ENCODE data around the gene PAK2.

Gene PAK2

GRCh38 chr3:196778755-196779154 is 39.1 kb downstream of the PAK2 start:
- peaks cover 2% of the 10 kb centered on the region for H3K36me3 ChIP-seq (ENCODE audit: control insufficient read depth, insufficient read depth, low read length)
- TF ChIP-seq CTCF (IDR thresholded peaks at IDR 0.05; ENCODE audit: insufficient read depth, low read length, poor library complexity, severe bottlenecking): no peak
- H3K27me3 ChIP-seq (replicated peaks; ENCODE audit: control insufficient read depth, insufficient read depth, low read length): no peaks in the 10 kb centered on the region
- DNase-seq (ENCODE audit: extremely low read depth, insufficient read length): no peak
- H3K4me3 ChIP-seq (replicated peaks; ENCODE audit: low read depth, low read length): no peak overlapping the region

DNA sequence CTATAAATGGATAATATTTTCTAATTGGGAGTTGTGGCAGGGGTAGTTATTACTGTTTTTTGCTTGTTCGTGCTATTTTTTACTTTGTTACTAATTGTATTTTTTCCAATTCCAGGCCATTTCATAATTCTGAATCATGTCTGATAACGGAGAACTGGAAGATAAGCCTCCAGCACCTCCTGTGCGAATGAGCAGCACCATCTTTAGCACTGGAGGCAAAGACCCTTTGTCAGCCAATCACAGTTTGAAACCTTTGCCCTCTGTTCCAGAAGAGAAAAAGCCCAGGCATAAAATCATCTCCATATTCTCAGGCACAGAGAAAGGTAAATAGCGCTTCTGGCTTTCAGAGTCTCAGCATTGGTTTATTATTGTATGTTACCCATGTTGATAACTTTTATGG is 42.9 kb downstream of the PAK2 start:
- no peaks in the 10 kb centered on the region for H3K27me3 ChIP-seq (replicated peaks; ENCODE audit: control insufficient read depth, insufficient read depth, low read length)
- H3K4me3 ChIP-seq (replicated peaks; ENCODE audit: low read depth, low read length): no peak overlapping the region
- DNase-seq (ENCODE audit: extremely low read depth, insufficient read length): no peak
- peaks cover 2% of the 10 kb centered on the region for H3K36me3 ChIP-seq (ENCODE audit: control insufficient read depth, insufficient read depth, low read length)
- no peak for TF ChIP-seq CTCF (IDR thresholded peaks at IDR 0.05; ENCODE audit: insufficient read depth, low read length, poor library complexity, severe bottlenecking)

GRCh38 chr3:196788528-196788927 is 48.9 kb downstream of the PAK2 start:
- H3K27me3 ChIP-seq (replicated peaks; ENCODE audit: control insufficient read depth, insufficient read depth, low read length): no peaks in the 10 kb centered on the region
- TF ChIP-seq CTCF (IDR thresholded peaks at IDR 0.05; ENCODE audit: insufficient read depth, low read length, poor library complexity, severe bottlenecking): no peak
- H3K36me3 ChIP-seq (ENCODE audit: control insufficient read depth, insufficient read depth, low read length): peaks cover 5% of the 10 kb centered on the region
- no peak overlapping the region for H3K4me3 ChIP-seq (replicated peaks; ENCODE audit: low read depth, low read length)
- DNase-seq (ENCODE audit: extremely low read depth, insufficient read length): no peak

GRCh38 chr3:196789885-196790359 is 50.3 kb downstream of the PAK2 start:
- Histone ChIP-seq H3K27me3 (replicated peaks; ENCODE audit: control insufficient read depth, insufficient read depth, low read length) (no peaks in the 10 kb centered on the region), H3K4me3 (replicated peaks; ENCODE audit: low read depth, low read length) (no peak overlapping the region), H3K36me3 (ENCODE audit: control insufficient read depth, insufficient read depth, low read length) (peaks cover 5% of the 10 kb centered on the region)
- no peak for TF ChIP-seq CTCF (IDR thresholded peaks at IDR 0.05; ENCODE audit: insufficient read depth, low read length, poor library complexity, severe bottlenecking)
- DNase-seq (ENCODE audit: extremely low read depth, insufficient read length): no peak

DNA sequence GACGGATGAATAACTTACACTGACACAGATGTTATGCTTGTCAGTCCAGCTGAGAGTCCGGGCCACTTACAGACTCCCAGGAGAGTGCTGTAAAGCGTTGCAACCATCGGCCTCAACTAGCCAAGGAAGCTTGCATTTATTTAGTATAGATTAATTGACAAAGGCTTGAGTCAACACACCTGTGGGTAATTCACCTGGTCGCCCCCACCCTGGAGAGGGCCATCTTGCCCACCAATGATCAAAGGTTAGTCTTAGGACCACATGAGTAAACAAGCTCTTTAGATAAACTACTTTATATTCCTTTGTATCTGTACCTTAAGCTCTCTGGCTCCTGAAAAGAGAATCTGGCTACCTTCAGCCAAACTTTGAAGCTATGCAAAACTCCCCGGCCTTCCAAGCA is 51.0 kb downstream of the PAK2 start:
- Histone ChIP-seq H3K36me3 (ENCODE audit: control insufficient read depth, insufficient read depth, low read length) (peaks cover 5% of the 10 kb centered on the region), H3K4me3 (replicated peaks; ENCODE audit: low read depth, low read length) (no peak overlapping the region), H3K27me3 (replicated peaks; ENCODE audit: control insufficient read depth, insufficient read depth, low read length) (no peaks in the 10 kb centered on the region)
- TF ChIP-seq CTCF (IDR thresholded peaks at IDR 0.05; ENCODE audit: insufficient read depth, low read length, poor library complexity, severe bottlenecking): no peak
- no peak for DNase-seq (ENCODE audit: extremely low read depth, insufficient read length)

DNA sequence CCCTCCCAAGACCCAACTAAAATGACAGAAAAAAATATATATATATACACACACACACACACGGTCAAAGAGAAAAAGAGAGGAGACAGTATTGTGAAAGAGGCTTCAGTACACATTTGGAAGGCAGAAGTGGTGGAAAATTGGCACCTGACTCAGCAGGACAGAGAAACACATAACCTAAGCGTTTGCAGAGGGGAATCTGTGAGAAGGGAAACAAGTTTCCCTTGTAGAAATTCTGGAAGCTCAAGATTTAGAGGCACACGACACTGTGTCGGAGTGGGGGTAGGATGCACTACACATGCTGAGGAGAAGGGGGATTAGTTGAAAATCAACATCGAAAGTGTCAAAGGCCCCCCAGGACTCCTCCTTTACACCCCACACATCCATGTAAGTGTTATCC is 53.1 kb downstream of the PAK2 start:
- no peak for DNase-seq (ENCODE audit: extremely low read depth, insufficient read length)
- no peaks in the 10 kb centered on the region for H3K27me3 ChIP-seq (replicated peaks; ENCODE audit: control insufficient read depth, insufficient read depth, low read length)

More for the DNA sequence above, 53.1 kb downstream of the PAK2 start:
- peaks cover 5% of the 10 kb centered on the region for H3K36me3 ChIP-seq (ENCODE audit: control insufficient read depth, insufficient read depth, low read length)
- no peak overlapping the region for H3K4me3 ChIP-seq (replicated peaks; ENCODE audit: low read depth, low read length)
- no peak for TF ChIP-seq CTCF (IDR thresholded peaks at IDR 0.05; ENCODE audit: insufficient read depth, low read length, poor library complexity, severe bottlenecking)

Measured in GM06990 (cell line).